ENCODE data around the gene PAFAH1B2. TPM values are rescaled to one million over a fixed set of nuclear protein-coding genes. Genes with fewer than 3 reads are reported as not detected.

PAFAH1B2 gene
- total RNA-seq, 2 donors from 2014 or later, result 114 to 115 TPM

DNA sequence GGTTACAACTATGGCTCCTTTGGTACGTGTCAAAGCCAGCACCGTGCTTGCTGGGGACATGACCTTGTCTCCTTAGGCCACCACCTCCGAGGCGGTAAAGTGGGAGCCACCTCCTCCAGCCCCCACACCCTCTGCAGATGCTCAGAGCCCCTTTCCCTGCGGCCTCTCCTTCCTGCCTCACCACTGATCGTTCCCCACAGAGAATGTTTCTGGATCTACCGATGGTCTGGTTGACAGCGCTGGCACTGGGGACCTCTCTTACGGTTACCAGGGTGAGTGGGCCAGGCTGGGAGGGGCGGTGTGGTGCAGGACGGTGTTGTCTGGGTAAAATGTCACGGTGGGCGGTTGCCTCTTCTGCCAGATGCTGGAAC, 43.3 kb downstream of the PAFAH1B2 start:
- TF ChIP-seq, protein P1, sequence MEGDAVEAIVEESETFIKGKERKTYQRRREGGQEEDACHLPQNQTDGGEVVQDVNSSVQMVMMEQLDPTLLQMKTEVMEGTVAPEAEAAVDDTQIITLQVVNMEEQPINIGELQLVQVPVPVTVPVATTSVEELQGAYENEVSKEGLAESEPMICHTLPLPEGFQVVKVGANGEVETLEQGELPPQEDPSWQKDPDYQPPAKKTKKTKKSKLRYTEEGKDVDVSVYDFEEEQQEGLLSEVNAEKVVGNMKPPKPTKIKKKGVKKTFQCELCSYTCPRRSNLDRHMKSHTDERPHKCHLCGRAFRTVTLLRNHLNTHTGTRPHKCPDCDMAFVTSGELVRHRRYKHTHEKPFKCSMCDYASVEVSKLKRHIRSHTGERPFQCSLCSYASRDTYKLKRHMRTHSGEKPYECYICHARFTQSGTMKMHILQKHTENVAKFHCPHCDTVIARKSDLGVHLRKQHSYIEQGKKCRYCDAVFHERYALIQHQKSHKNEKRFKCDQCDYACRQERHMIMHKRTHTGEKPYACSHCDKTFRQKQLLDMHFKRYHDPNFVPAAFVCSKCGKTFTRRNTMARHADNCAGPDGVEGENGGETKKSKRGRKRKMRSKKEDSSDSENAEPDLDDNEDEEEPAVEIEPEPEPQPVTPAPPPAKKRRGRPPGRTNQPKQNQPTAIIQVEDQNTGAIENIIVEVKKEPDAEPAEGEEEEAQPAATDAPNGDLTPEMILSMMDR (conservative IDR thresholded peaks at IDR 0.05), result no peak
- no peak overlapping the region for H3K27ac ChIP-seq (ENCODE audit: low read depth, low read length)
- peaks cover 28% of the 10 kb centered on the region for H3K36me3 ChIP-seq (ENCODE audit: control insufficient read depth, insufficient read depth, low read length)
- Mint-ChIP-seq H3K4me3 (no peak overlapping the region), H3K9me3 (no peaks in the 10 kb centered on the region), H3K36me3 (ENCODE audit: low read depth) (peaks cover 35% of the 10 kb centered on the region), H3K27me3 (ENCODE audit: insufficient read depth) (no peaks in the 10 kb centered on the region), H3K4me1 (no peaks in the 10 kb centered on the region), H3K27ac (no peak overlapping the region)
- peak; percentile 34 for DNase-seq
- H3K9ac ChIP-seq (ENCODE audit: extremely low read depth, low read length, poor library complexity, severe bottlenecking), result no peak overlapping the region
- H3K9me3 ChIP-seq (ENCODE audit: control insufficient read depth, low read length), result no peaks in the 10 kb centered on the region
- no peaks in the 10 kb centered on the region for H3K27me3 ChIP-seq (ENCODE audit: control insufficient read depth, insufficient read depth, low read length, poor library complexity, severe bottlenecking)
- H3K4me3 ChIP-seq (ENCODE audit: low read length), result no peak overlapping the region
- 91 to 96% methylated on average over 9 to 13 of the region's 13 CpGs for WGBS, 2 experiments (ENCODE audit: insufficient coverage in 1 of 2, insufficient read length in 1 of 2)
- no peaks in the 10 kb centered on the region for H3K4me1 ChIP-seq (ENCODE audit: control insufficient read depth, insufficient read depth, low read length)

DNA sequence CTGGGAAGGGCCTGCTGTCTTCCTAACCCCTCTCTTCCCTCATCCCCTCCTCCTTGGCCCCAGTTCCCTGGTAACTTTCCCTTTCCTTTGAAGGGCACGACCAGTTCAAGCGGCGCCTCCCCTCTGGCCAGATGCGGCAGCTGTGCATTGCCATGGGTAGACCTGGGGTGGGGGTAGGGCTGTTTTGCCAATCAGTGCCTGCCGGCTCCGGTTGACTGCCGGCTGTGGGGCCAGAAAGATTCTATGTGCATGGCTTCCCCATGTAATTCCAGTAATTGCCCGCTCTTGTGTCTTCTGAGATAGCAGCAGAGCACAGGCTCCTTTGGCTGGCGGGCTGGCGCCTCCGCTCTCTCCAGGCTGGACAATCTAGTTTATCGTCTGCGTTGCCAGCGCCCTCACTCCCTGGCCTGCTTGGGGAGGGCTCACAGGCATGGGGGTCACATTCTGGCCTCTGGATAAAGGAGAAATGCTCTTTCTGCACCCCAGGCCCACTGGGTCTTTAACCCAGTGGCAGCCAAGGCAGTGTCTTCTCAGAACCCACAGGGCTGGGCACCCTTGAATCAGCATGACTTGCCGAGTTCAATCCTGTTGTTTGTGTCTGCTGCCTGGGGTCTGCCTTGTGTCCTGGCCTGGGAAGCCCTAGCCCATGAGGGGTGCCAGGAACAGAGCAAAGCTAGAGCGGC, 43.9 kb downstream of the PAFAH1B2 start:
- 93% methylated on average over 9 to 16 of the region's 16 CpGs for WGBS, 2 experiments (ENCODE audit: insufficient coverage in 1 of 2, insufficient read length in 1 of 2)
- Mint-ChIP-seq H3K27me3 (ENCODE audit: insufficient read depth) (no peaks in the 10 kb centered on the region), H3K9me3 (no peaks in the 10 kb centered on the region), H3K4me1 (no peaks in the 10 kb centered on the region), H3K36me3 (ENCODE audit: low read depth) (peaks cover 33% of the 10 kb centered on the region), H3K4me3 (no peak overlapping the region), H3K27ac (no peak overlapping the region)
- Histone ChIP-seq H3K36me3 (ENCODE audit: control insufficient read depth, insufficient read depth, low read length) (peaks cover 23% of the 10 kb centered on the region), H3K4me1 (ENCODE audit: control insufficient read depth, insufficient read depth, low read length) (no peaks in the 10 kb centered on the region), H3K27me3 (ENCODE audit: control insufficient read depth, insufficient read depth, low read length, poor library complexity, severe bottlenecking) (no peaks in the 10 kb centered on the region), H3K9me3 (ENCODE audit: control insufficient read depth, low read length) (no peaks in the 10 kb centered on the region), H3K9ac (ENCODE audit: extremely low read depth, low read length, poor library complexity, severe bottlenecking) (no peak overlapping the region), H3K27ac (ENCODE audit: low read depth, low read length) (no peak overlapping the region), H3K4me3 (ENCODE audit: low read length) (no peak overlapping the region)
- TF ChIP-seq, protein P1 (conservative IDR thresholded peaks at IDR 0.05), result no peak
- DNase-seq, result peak; percentile 33

DNA sequence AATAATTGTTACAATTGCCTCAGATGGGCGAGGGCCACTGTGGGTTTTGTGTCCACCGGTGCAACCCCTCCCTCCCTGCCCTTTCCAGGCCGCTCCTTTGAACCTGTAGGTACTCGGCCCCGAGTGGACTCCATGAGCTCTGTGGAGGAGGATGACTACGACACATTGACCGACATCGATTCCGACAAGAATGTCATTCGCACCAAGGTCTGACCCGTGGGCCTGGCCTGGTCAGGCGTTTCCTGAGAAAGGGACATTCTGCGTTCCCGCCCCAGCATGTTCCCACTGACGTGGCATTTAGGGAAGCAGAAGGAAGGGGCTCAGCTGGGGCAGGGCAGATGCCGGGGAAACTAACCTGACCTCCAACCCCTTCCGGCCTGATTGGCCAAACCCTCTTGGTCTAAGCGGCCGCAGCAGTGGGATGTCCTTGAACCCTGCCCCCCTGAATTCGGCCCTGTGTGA, 44.6 kb downstream of the PAFAH1B2 start:
- H3K4me3 Mint-ChIP-seq, result no peak overlapping the region
- H3K9ac ChIP-seq (ENCODE audit: extremely low read depth, low read length, poor library complexity, severe bottlenecking), result no peak overlapping the region
- H3K4me1 ChIP-seq (ENCODE audit: control insufficient read depth, insufficient read depth, low read length), result no peaks in the 10 kb centered on the region
- H3K9me3 ChIP-seq (ENCODE audit: control insufficient read depth, low read length), result no peaks in the 10 kb centered on the region
- H3K27ac Mint-ChIP-seq, result no peak overlapping the region
- H3K36me3 Mint-ChIP-seq (ENCODE audit: low read depth), result peaks cover 34% of the 10 kb centered on the region
- H3K36me3 ChIP-seq (ENCODE audit: control insufficient read depth, insufficient read depth, low read length), result peaks cover 19% of the 10 kb centered on the region
- no peaks in the 10 kb centered on the region for H3K9me3 Mint-ChIP-seq
- no peaks in the 10 kb centered on the region for H3K4me1 Mint-ChIP-seq
- WGBS, 2 experiments (ENCODE audit: insufficient coverage in 1 of 2, insufficient read length in 1 of 2), result 89 to 90% methylated on average over 19 to 20 of the region's 20 CpGs
- H3K27me3 ChIP-seq (ENCODE audit: control insufficient read depth, insufficient read depth, low read length, poor library complexity, severe bottlenecking), result no peaks in the 10 kb centered on the region
- peak; percentile 41 for DNase-seq
- H3K27me3 Mint-ChIP-seq (ENCODE audit: insufficient read depth), result no peaks in the 10 kb centered on the region
- H3K4me3 ChIP-seq (ENCODE audit: low read length), result no peak overlapping the region
- TF ChIP-seq, protein P1 (conservative IDR thresholded peaks at IDR 0.05), result no peak
- no peak overlapping the region for H3K27ac ChIP-seq (ENCODE audit: low read depth, low read length)

Measured in endodermal cell (in vitro differentiated cells).